Measurements from ENCODE around the gene SAMD11. TPM values are rescaled to one million over a fixed set of nuclear protein-coding genes. Genes with fewer than 3 reads are reported as not detected.

The SAMD11 gene
- total and polyA plus RNA-seq, 2 of the 13 experiments (the other 11 are each of a cell fraction or from before 2014, with no cell fraction given): 0.11 TPM; not detected in 1

- TF ChIP-seq EZH2 (conservative IDR thresholded peaks at IDR 0.05; ENCODE audit: low read depth, low read length) (0 out of 2 replicates have a peak, but pooled peaks have one; percentile 41), FOXO1 (CRISPR knock-in tag; IDR thresholded peaks at IDR 0.05) (no peak), ZNF768 (CRISPR knock-in tag; IDR thresholded peaks at IDR 0.05) (peak; percentile 9; the same call in 1 of the 2 replicates), TEF (CRISPR knock-in tag; IDR thresholded peaks at IDR 0.05) (no peak), DBP (CRISPR knock-in tag; IDR thresholded peaks at IDR 0.05; ENCODE audit: not compliant biosample characterization) (no peak), BHLHE40 (IDR thresholded peaks at IDR 0.05; ENCODE audit: low read length) (no peak), ZFP36L1 (CRISPR knock-in tag; IDR thresholded peaks at IDR 0.05) (no peak)
Measured at GRCh38 chr1:920010-920409, 3.7 kb upstream of the SAMD11 start (continued).

- Histone ChIP-seq H3K4me3 (replicated peaks in 1 of 3; ENCODE audit: insufficient read depth in 1 of 3, low read depth in 2 of 3, low read length in 3 of 3) (no peak overlapping the region; a peak in 1 of 6 replicates), H3K27ac (ENCODE audit: extremely low read length, insufficient read depth, low read length) (no peak overlapping the region), H3K4me2 (ENCODE audit: low read depth, low read length) (peak overlapping the region; percentile 16; the same call in 1 of the 2 replicates), H3K36me3 (replicated peaks in 1 of 2; ENCODE audit: control insufficient read depth in 1 of 2, insufficient read depth in 2 of 2, low read length in 2 of 2) (no peaks in the 10 kb centered on the region), H3K79me2 (ENCODE audit: insufficient read depth, low read length) (no peaks in the 10 kb centered on the region), H3K9ac (ENCODE audit: insufficient read depth, low read depth, low read length) (no peak overlapping the region), H3K9me3 (ENCODE audit: low read length) (no peaks in the 10 kb centered on the region), H3K4me1 (ENCODE audit: insufficient read depth, low read length) (peaks cover 43% of the 10 kb centered on the region), H2AFZ (ENCODE audit: low read length) (no peak overlapping the region), H4K20me1 (ENCODE audit: insufficient read depth, low read length) (peaks cover 6% of the 10 kb centered on the region; the same call in 1 of the 2 replicates), H3K27me3 (ENCODE audit: control insufficient read depth in 1 of 2, insufficient read depth in 2 of 2, low read length in 2 of 2) (peaks cover 43 to 87% of the 10 kb centered on the region in 2 experiments)
- TF ChIP-seq NFIB (CRISPR knock-in tag; IDR thresholded peaks at IDR 0.05; ENCODE audit: borderline replicate concordance) (0 out of 2 replicates have a peak, but pooled peaks have one; percentile 39), SRY (CRISPR knock-in tag; IDR thresholded peaks at IDR 0.05) (no peak), ARID4A (CRISPR knock-in tag; IDR thresholded peaks at IDR 0.05; ENCODE audit: borderline replicate concordance) (0 out of 2 replicates have a peak, but pooled peaks have one; percentile 33), CCAR2 (optimal IDR thresholded peaks at IDR 0.05; ENCODE audit: low read depth, low read length) (no peak), ZNF34 (CRISPR knock-in tag; IDR thresholded peaks at IDR 0.05; ENCODE audit: borderline replicate concordance) (no peak), THYN1 (CRISPR knock-in tag; IDR thresholded peaks at IDR 0.05; ENCODE audit: borderline replicate concordance, low read depth) (no peak), ZNF570 (CRISPR knock-in tag; IDR thresholded peaks at IDR 0.05; ENCODE audit: borderline replicate concordance) (no peak), KLF15 (CRISPR knock-in tag; IDR thresholded peaks at IDR 0.05; ENCODE audit: borderline replicate concordance) (no peak), ZFY (CRISPR knock-in tag; IDR thresholded peaks at IDR 0.05) (no peak), ZFYVE20 (CRISPR knock-in tag; IDR thresholded peaks at IDR 0.05; ENCODE audit: borderline replicate concordance, low read depth) (no peak)
- WGBS (ENCODE audit: low lambda C conversion rate): 0% methylated on average over 2 of the region's 13 CpGs
- ChIA-PET CTCF (ENCODE audit: low intra/inter-chr PET ratio, low total read pairs) (interaction anchor here (1.1 kb wide), 1 partner anchor 8 kb away, joined by 3 read pairs; no protein-coding TSS in a partner anchor), POLR2A (no interaction called here)
- DNase-seq (ENCODE audit: low spot score) (no peak), FAIRE-seq (no peak), ATAC-seq (peak; percentile 3; the same call in 1 of the 3 replicates)
- in situ Hi-C loops (cut with HindIII; ENCODE audit: extremely low pct_ligation_motif_present, low pct_unique_long_range_greater_than_20kb) (no loop called here), intact Hi-C loops (cut with micrococcal nuclease; ENCODE audit: unreplicated experiment) (no loop called here)
- BruUV-seq (replicated peaks): no TSS peak
Measured at GRCh38 chr1:920521-920920, 3.2 kb upstream of the SAMD11 start.

All from HepG2 (cell line).